Stimulated activated CD8-positive, alpha-beta memory T cell treated with anti-CD3 and anti-CD28 coated beads, Interleukin-2, amount 100 ng/mL, for 1 hour (primary cell): ENCODE results near the gene STK35.
"Not testable (repeated sequence)": the region's sequence is repeated elsewhere in the genome, so short reads cannot be mapped to it uniquely, and the experiment has no call there.

Experiments used
- DNase-seq, 2 donors: peaks; one replicate each; pipeline ENCODE4 v3.0.0-alpha.2; 2020; ENCODE audit warnings: low read depth in 2 of 2

The STK35 gene

DNA sequence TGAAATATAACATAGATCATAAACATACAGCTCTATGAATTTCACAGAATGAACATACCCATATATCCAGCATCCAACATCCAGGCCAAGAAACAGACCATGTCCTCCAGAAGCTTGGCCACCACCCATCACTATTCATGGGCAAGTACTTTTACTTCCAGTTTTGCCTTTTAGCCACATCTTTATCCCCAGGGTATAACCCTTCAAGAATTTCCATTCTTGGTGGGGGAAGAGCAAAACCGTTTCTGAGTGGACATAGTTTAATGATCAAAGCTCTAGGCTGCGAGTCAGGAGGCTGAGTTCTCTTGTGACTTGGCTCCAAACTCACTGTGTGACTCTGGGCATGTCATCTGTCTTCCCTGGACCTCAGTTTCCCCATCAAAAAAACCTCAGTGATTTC lies 78.3 kb downstream of the STK35 start:
- no peak for DNase-seq

DNA sequence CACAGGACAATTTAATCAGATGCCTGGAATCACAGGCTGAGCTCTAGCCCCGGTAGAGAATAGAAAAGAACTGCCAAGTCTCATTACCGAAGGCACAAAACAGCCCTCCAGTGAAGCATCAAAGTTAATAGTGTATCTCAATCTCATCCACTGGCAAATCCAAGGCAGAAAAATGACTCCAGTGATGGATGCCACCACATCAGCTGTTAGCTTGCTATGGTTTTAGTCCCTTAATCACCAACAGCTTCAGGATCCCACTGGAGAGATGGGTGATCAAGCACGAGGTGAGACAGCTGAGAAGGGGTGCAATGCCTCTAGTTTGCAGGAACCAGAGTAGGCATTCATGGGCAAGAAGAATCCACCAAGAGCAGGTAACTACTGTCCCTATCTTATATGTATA lies 81.8 kb downstream of the STK35 start:
- no peak for DNase-seq

DNA sequence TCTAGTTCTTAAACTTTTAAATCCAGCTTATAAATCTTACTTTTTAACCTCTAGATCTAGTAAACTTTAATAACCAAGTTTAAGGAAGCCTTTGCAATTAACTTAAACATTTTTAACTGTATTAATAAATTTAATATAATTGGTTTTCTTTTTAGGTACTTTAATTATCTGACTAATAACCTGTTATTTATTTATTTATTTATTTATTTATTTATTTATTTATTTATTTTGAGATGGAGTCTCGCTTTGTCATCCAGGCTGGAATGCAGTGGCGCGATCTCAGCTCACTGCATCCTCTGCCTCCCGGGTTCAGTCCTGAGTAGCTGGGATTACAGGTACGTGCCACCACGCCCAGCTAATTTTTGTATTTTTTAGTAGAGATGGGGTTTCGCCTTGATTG lies 83.3 kb downstream of the STK35 start:
- not testable (repeated sequence) for DNase-seq

GRCh38 chr20:2195614-2196013 lies 94.0 kb downstream of the STK35 start:
- DNase-seq = no peak

- DNase-seq = no peak
These were observed 95.5 kb downstream of the STK35 start for GRCh38 chr20:2197166-2197565.
